Measurements from ENCODE around the gene CSRNP3. TPM values are rescaled to one million over a fixed set of nuclear protein-coding genes. Genes with fewer than 3 reads are reported as not detected.

The CSRNP3 gene
- total RNA-seq, 1 experiment from 2014 or later, result 3.0 TPM

DNA sequence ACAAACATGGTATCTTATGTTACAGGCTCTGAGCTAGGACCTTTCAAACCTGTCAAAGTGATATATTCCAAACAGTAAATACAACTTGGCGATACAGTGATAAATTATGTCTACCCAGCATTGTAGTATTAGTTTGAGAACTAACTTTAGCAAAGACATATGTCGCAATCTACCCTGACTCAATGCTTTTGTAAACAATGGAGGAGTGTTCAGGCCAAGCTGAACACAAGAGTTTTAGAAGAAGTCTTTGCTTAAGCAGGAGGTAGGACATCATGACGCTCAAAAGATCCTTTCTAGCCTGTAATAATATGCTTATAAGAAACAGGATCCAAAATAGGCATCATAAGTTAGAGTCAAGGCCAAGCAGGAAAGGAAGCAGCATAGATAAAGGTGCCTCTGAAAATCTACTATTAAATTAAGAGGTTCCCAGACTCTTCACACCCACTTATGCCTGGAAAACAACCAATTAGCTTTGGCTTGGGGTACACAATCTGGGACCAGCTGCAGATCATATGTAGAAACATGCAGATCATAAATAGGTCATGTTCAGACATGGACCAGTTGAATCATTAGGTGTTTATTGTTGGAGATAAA is 132.5 kb downstream of the CSRNP3 start:
- H3K4me3 ChIP-seq (ENCODE audit: insufficient read depth, low read depth, low read length), result no peak overlapping the region
- no peaks in the 10 kb centered on the region for H3K36me3 ChIP-seq (replicated peaks; ENCODE audit: control insufficient read depth, insufficient read depth, low read length)
- DNase-seq, result no peak
- no peaks in the 10 kb centered on the region for H3K27me3 ChIP-seq (ENCODE audit: control insufficient read depth, insufficient read depth, low read length)

DNA sequence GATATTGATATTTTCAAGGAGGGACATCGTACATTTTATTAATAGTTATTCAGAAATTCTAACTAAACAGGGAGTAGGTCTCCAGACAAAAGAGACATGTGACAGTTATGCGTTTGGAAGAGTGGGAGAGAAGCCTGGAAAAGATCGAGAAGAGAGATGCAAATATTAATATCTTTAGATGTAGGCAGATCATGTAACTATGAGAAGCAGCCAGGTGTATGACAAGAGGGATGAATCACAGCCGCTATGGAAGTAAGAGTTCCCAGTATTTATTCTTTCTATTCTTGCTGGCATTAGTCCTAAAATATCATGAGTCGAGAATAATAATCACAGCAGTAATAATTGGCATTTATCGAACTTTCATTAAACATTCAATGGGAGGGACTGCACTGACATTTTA is 140.2 kb downstream of the CSRNP3 start:
- Histone ChIP-seq H3K36me3 (replicated peaks; ENCODE audit: control insufficient read depth, insufficient read depth, low read length) (no peaks in the 10 kb centered on the region), H3K4me3 (ENCODE audit: insufficient read depth, low read depth, low read length) (no peak overlapping the region), H3K27me3 (ENCODE audit: control insufficient read depth, insufficient read depth, low read length) (no peaks in the 10 kb centered on the region)
- DNase-seq, result no peak

DNA sequence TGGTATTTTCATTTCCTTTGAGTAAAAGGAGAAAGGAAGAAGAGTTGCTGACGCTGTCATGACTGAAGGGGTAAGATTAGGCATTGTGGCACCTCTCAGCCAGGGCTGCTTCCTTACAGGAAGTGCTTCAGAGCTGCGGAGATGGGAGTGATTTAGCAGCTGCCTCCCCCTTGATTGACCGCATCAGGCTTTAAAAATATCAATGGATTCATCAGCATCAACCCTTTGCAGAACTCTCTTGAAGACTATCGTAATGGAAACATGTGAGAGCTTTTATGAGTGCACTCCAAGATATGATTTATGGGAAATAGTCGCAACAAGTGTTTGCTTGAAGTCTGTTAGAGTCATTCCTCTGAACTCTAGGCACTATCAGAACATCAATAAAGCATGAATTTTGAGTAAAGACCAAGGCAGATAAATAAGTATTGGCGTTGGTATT is 141.1 kb downstream of the CSRNP3 start:
- H3K36me3 ChIP-seq (replicated peaks; ENCODE audit: control insufficient read depth, insufficient read depth, low read length), result no peaks in the 10 kb centered on the region
- H3K4me3 ChIP-seq (ENCODE audit: insufficient read depth, low read depth, low read length), result no peak overlapping the region
- no peaks in the 10 kb centered on the region for H3K27me3 ChIP-seq (ENCODE audit: control insufficient read depth, insufficient read depth, low read length)
- peak; percentile 32 for DNase-seq

DNA sequence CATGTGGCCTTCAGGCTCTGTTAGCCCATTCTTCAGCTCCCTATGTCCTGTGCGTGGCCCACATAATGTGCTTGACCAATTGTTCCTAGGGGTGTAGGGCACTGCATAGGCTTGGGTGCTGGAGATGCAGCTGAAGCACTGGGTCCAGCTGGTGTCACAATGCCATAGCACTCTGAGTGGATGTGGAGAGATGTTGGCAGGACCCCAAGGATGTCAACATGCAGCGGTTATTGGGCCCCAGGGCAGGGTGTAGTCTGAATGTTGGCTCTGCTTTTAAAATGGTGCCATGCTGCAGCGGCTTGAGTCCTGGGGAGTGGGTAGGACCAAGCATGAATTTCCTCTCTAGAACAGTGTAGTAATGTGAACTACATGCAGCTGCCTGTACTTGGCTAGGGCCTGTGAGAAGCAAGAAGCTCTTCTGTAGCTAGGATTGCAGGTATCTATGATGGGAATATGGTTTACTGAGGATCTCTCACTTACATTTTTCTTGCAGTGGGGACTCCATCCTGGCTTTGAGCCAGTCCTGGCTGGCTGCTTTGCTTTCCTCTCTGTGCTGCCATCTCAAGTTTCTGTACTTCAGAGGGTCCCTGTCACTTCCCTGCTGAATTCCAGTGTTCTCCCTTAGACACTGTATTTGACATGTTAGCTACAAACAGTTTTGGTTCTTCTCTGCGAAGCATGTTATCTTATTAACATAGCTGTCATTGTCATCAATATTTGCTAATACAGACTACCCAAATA is 148.4 kb downstream of the CSRNP3 start:
- H3K36me3 ChIP-seq (replicated peaks; ENCODE audit: control insufficient read depth, insufficient read depth, low read length), result no peaks in the 10 kb centered on the region
- no peak for DNase-seq
- H3K4me3 ChIP-seq (ENCODE audit: insufficient read depth, low read depth, low read length), result no peak overlapping the region
- no peaks in the 10 kb centered on the region for H3K27me3 ChIP-seq (ENCODE audit: control insufficient read depth, insufficient read depth, low read length)

DNA sequence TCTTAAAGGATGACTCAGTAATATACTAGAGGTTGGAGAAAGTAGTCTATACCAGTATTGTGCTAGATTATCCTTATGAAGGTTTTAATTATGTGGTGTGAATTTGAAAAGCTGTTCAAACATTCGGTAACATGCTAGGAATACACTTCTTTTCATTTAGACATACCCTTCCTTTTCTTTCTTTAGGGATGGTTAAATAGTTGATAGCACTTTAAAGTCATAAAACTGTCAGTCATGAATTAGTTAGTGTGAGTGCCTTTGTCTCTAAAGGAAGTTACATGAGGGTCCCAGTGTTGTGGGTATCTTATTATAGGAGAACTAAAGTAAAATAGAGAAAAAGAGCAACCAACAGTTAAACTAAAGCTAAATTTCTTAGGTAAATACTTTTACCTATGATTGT is 149.3 kb downstream of the CSRNP3 start:
- H3K27me3 ChIP-seq (ENCODE audit: control insufficient read depth, insufficient read depth, low read length), result no peaks in the 10 kb centered on the region
- no peak for DNase-seq
- no peak overlapping the region for H3K4me3 ChIP-seq (ENCODE audit: insufficient read depth, low read depth, low read length)
- no peaks in the 10 kb centered on the region for H3K36me3 ChIP-seq (replicated peaks; ENCODE audit: control insufficient read depth, insufficient read depth, low read length)

DNA sequence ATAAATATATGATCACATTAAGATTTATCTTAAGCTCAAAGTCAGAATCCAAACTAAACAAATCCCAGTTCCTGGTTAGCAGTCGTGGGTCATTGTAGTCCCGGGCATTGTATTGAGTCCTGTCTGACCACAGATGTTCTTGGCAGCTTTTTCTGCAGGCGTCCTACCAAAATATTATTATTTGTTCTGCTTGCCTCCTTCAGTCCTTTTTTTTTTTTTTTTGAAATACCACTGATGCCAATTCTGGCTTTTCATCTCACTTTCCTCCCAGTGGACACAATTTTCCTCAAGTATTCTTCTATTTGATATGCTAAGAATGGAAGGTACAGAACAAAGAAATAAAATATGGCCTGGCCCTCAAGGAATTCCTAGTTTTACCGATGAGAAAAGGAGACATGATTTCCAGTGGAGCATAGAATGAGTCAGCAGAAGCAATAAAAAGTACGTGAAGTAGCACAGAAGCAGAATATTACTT is 151.6 kb downstream of the CSRNP3 start:
- Histone ChIP-seq H3K27me3 (ENCODE audit: control insufficient read depth, insufficient read depth, low read length) (no peaks in the 10 kb centered on the region), H3K4me3 (ENCODE audit: insufficient read depth, low read depth, low read length) (no peak overlapping the region), H3K36me3 (replicated peaks; ENCODE audit: control insufficient read depth, insufficient read depth, low read length) (no peaks in the 10 kb centered on the region)
- no peak for DNase-seq

DNA sequence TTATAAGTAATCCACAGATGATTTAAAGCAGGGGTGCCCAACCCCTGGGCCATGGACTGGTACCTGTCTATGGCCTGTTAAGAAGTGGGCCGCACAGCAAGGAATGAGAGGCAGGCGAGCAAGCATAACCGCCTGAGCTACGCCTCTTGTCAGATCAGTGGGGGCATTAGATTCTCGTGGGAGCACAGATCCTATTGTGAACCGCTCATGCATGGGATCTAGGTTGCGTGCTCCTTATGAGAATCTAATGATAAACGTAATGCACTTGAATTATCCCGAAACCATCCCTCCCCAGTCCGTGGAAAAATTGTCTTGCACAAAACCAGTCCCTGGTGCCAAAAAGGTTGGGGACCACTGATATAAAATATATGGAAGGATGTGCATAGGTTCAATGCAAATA is 153.7 kb downstream of the CSRNP3 start:
- H3K27me3 ChIP-seq (ENCODE audit: control insufficient read depth, insufficient read depth, low read length), result no peaks in the 10 kb centered on the region
- H3K36me3 ChIP-seq (replicated peaks; ENCODE audit: control insufficient read depth, insufficient read depth, low read length), result no peaks in the 10 kb centered on the region
- DNase-seq, result no peak
- H3K4me3 ChIP-seq (ENCODE audit: insufficient read depth, low read depth, low read length), result no peak overlapping the region

DNA sequence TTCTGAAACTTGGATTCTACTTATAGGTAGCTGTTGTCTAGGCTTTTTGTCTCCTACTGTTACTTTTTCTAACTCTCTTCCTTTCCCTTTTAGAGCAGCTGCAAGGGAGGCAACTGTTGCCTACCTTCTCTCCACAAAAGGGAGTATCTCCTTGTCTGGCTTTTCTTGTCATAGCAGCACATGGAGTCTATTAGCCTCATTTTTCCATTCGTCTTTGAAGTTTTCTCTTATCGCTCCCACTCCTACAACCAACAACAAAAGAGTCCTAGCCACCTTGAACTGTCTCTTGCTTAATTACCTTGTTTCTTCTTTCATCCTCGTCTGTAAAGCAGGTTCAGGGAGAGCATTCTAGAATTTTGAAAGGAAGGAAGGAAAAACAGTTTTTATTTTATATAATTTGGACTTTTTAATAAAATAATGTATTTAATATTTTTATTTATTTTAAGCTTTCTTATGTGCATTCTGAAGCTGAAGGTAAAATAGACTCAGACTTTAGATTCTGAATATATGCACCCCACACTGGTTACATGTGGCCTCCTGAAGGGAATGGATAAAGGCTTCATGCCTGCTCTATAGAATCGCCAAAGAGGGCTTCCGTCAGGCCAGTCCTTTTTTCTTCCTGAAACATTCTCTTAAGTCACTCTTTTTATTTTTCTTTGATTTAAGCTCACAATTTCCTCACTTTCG is 154.4 kb downstream of the CSRNP3 start:
- DNase-seq, result no peak
- Histone ChIP-seq H3K36me3 (replicated peaks; ENCODE audit: control insufficient read depth, insufficient read depth, low read length) (no peaks in the 10 kb centered on the region), H3K27me3 (ENCODE audit: control insufficient read depth, insufficient read depth, low read length) (no peaks in the 10 kb centered on the region), H3K4me3 (ENCODE audit: insufficient read depth, low read depth, low read length) (no peak overlapping the region)

DNA sequence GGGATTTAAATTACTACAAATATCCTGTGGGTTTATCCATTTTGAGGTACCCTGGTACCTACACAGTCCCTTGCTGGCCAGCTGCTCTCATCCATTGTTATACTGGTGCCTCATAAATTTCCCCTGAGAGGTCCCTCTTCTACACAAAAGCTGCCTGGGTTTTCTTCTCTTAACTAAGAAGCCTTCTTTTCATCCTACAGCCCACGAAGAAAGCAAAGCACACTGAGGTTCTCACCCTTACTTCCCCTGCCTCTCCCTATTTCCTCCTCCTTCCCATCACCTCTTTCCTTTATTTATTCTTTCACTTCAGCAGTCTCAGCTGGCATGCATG is 154.9 kb downstream of the CSRNP3 start:
- no peak overlapping the region for H3K4me3 ChIP-seq (ENCODE audit: insufficient read depth, low read depth, low read length)
- DNase-seq, result no peak
- no peaks in the 10 kb centered on the region for H3K27me3 ChIP-seq (ENCODE audit: control insufficient read depth, insufficient read depth, low read length)
- H3K36me3 ChIP-seq (replicated peaks; ENCODE audit: control insufficient read depth, insufficient read depth, low read length), result no peaks in the 10 kb centered on the region

DNA sequence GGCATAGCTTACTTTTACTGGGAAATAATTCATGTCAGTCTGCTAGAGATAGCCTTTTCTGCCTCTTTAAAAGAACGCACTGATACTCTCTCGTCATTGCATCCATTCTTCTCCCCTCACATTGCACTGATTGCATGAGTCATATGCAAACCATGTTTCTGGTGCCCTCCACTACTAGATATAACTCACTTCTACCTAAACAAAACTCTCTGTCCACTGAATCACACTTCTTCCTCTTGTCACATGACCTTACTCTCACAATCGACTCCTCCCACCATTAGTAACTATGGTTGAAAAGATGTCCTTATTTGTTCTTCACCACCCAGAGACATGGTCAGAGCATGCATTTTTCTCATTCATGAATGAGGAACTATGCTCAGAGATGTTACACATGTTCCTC is 158.0 kb downstream of the CSRNP3 start:
- Histone ChIP-seq H3K36me3 (replicated peaks; ENCODE audit: control insufficient read depth, insufficient read depth, low read length) (no peaks in the 10 kb centered on the region), H3K27me3 (ENCODE audit: control insufficient read depth, insufficient read depth, low read length) (no peaks in the 10 kb centered on the region), H3K4me3 (ENCODE audit: insufficient read depth, low read depth, low read length) (no peak overlapping the region)
- no peak for DNase-seq

DNA sequence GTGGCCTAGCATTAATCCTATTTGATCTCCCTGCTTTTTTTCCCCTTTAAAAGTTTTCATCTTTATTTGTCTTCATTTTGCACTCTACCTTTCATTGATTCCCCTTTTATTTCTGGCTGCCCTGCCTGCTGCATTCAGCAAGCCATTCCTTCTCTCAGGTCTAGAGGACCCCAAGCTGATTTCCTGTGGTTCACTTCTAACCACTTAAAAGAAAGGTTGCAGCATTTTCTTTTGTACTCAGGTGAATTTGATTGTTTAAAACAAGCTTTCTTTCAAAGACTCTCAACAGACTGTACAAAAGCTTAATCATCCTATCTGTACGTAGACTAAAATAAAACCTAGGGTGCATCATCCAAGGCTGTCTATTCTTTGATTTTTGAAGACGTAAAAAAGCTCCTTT is 160.3 kb downstream of the CSRNP3 start:
- Histone ChIP-seq H3K4me3 (ENCODE audit: insufficient read depth, low read depth, low read length) (no peak overlapping the region), H3K27me3 (ENCODE audit: control insufficient read depth, insufficient read depth, low read length) (no peaks in the 10 kb centered on the region), H3K36me3 (replicated peaks; ENCODE audit: control insufficient read depth, insufficient read depth, low read length) (no peaks in the 10 kb centered on the region)
- no peak for DNase-seq

DNA sequence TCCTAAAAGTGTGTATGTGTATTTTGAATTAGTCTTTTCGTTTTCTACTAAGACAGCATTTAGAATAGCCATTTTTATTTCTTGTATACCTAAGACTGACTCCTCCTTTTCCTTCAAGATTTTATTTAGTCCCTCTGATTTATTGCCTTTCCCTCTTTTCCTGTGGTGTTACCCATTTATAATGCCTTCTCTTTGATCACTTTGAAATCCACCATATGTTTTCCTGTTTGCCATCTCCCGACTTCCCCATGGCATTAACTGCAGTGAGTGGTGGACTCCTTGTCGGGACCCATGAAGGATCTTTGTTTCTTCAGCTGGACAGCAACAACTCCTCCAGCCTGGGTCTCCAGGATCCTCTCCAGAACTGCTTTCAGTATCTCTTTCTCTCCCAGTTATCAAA is 160.7 kb downstream of the CSRNP3 start:
- Histone ChIP-seq H3K4me3 (ENCODE audit: insufficient read depth, low read depth, low read length) (no peak overlapping the region), H3K27me3 (ENCODE audit: control insufficient read depth, insufficient read depth, low read length) (no peaks in the 10 kb centered on the region), H3K36me3 (replicated peaks; ENCODE audit: control insufficient read depth, insufficient read depth, low read length) (no peaks in the 10 kb centered on the region)
- DNase-seq, result no peak

DNA sequence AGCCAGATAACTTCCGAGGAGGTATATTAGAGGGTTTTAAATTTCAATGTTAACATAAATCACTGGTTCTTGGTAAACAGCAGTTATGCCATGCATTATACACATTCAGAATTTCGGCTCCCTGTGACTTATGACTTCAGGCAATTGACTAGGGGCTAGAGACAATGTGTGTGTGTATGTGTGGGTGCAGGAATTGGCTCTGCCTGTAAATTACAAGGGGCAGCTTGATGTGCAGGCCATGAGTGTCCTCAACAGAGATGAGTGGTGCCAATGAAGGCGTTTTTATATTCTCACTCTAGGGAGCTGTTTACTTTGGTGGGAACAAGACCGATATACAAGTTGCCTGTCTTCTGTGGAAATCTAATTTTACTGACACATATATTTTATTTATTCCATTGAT is 161.6 kb downstream of the CSRNP3 start:
- Histone ChIP-seq H3K27me3 (ENCODE audit: control insufficient read depth, insufficient read depth, low read length) (no peaks in the 10 kb centered on the region), H3K4me3 (ENCODE audit: insufficient read depth, low read depth, low read length) (no peak overlapping the region), H3K36me3 (replicated peaks; ENCODE audit: control insufficient read depth, insufficient read depth, low read length) (no peaks in the 10 kb centered on the region)
- no peak for DNase-seq

DNA sequence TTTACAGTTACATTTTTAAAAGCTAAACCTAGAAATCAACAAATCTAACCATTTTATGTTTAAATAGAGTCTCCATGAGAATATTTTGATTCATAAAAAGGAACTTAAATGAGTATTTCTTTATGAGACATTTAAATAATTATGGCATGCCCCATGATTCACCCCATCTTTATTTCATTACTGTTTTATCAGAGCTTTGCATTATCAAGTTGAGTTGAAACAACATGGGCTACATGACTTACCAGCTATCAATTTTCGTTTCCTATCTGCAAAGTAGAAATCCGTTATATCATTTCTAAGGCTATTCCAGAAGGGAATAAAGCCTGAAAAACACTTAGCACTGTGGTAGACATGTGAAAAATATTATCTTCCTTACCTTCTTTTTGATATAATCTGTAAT is 163.1 kb downstream of the CSRNP3 start:
- Histone ChIP-seq H3K36me3 (replicated peaks; ENCODE audit: control insufficient read depth, insufficient read depth, low read length) (no peaks in the 10 kb centered on the region), H3K27me3 (ENCODE audit: control insufficient read depth, insufficient read depth, low read length) (no peaks in the 10 kb centered on the region), H3K4me3 (ENCODE audit: insufficient read depth, low read depth, low read length) (no peak overlapping the region)
- DNase-seq, result no peak

DNA sequence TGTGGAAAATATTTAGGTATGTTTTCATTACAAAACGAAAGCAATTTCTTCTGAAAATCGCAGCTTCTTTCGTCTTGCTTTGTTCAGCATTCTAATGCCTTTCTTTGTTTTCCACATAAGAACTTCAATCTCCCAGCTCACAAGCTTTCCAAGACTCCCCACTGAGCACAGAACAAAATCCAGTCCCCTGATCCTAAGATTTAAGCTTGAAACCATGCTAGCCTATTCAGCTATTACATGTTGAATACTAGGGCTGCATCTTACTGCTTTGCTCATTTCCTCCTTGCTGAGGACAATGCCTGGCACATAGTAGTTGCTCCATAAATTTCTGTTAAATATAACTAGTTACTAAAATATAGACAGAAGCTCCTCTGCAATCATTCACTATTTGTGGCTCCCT is 163.9 kb downstream of the CSRNP3 start:
- Histone ChIP-seq H3K36me3 (replicated peaks; ENCODE audit: control insufficient read depth, insufficient read depth, low read length) (no peaks in the 10 kb centered on the region), H3K27me3 (ENCODE audit: control insufficient read depth, insufficient read depth, low read length) (no peaks in the 10 kb centered on the region), H3K4me3 (ENCODE audit: insufficient read depth, low read depth, low read length) (no peak overlapping the region)
- DNase-seq, result peak; percentile 17

Data from H7 (cell line).